ENCODE data around the gene KRT39.

Gene KRT39

GRCh38 chr17:40915199-40915661 lies 51.5 kb downstream of the KRT39 start:
- no peaks in the 10 kb centered on the region for H3K36me3 ChIP-seq (ENCODE audit: insufficient read depth, low read length)
- H3K4me1 ChIP-seq (ENCODE audit: insufficient read depth, low read length), result peaks cover 7% of the 10 kb centered on the region
- no peak overlapping the region for H3K4me3 ChIP-seq (ENCODE audit: low read depth in 1 of 2, low read length in 2 of 2)
- H3K9me3 ChIP-seq (ENCODE audit: low read length), result no peaks in the 10 kb centered on the region
- no peak overlapping the region for H3K27ac ChIP-seq (ENCODE audit: low read depth, low read length)
- H3K9ac ChIP-seq (ENCODE audit: low read length), result no peak overlapping the region
- no peaks in the 10 kb centered on the region for H3K27me3 ChIP-seq (ENCODE audit: control insufficient read depth in 1 of 2, insufficient read depth in 2 of 2, low read length in 2 of 2)

DNA sequence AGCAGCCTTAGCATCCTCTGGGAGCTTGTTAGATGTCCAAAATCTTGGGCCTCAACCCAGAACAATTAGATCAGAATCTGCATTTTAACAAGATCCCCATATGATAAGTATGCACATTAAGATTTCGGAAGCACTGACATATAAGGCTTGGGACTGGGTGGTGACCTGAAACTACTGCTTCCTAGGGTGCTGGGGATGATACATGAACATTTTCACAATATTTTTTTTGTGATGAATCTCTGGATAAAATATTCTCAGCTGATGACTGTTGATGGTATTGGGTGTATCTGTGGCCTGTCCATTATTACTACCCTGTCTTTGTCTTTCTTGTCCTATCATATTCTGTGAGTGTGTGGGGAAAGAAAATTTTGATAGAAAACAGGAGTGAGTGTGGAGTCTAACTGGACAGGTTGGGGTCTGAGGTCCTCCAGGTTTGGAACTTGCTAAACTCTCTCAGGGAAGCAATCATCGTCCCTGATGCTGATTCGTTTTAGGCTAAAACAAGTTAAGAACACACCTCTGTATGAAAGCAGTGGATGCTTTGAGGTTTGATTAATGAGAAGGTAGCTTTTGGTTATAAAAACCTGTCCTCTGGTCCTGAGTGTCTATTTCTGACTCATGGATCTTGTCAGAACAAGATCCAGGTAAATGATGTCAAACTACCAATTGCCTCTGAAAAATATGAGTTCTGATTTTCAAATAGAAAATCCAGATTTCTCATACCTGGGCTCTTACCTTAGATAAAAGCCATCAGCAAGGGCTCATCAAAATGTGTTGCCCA lies 52.5 kb downstream of the KRT39 start:
- no peak overlapping the region for H3K27ac ChIP-seq (ENCODE audit: low read depth, low read length)
- peaks cover 16% of the 10 kb centered on the region for H3K4me1 ChIP-seq (ENCODE audit: insufficient read depth, low read length)
- no peaks in the 10 kb centered on the region for H3K36me3 ChIP-seq (ENCODE audit: insufficient read depth, low read length)

DNA sequence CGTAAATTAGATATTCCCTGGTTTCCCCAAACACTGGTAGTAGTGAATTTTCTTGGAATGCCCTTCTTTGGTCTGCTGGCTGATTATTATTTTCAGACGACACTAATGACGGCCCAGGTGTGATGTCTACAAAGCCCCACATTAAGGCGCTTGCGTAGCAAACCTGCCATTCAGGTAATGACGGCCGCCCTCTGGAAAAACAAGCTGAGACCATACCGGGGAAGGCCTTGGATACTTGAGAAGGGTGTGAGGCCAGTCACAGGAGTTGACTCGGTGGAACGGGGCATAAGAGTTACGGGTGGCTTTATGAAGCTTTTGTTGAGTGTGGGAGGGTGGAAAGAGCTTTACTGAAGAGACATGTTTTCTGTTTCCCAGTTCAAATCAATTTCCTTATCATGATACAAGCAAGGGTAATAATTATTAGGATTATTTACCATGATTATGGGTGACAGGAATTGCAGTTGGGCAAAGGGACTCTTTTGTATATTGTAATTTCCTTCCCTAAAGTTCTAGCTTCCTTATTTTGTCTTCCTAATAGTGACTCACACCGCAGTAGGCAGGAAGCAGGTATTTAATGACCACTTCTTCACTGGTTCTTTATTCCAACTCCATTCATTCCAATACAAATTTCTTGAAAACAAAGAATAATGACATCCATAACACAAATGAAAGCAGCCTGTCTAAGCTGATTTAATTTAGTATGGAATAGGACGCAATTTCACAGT lies 54.1 kb downstream of the KRT39 start:
- H3K9ac ChIP-seq (ENCODE audit: low read length), result no peak overlapping the region
- no peak overlapping the region for H3K27ac ChIP-seq (ENCODE audit: low read depth, low read length)
- peaks cover 16% of the 10 kb centered on the region for H3K4me1 ChIP-seq (ENCODE audit: insufficient read depth, low read length)
- H3K9me3 ChIP-seq (ENCODE audit: low read length), result no peaks in the 10 kb centered on the region
- H3K36me3 ChIP-seq (ENCODE audit: insufficient read depth, low read length), result no peaks in the 10 kb centered on the region
- H3K4me3 ChIP-seq (ENCODE audit: low read depth in 1 of 2, low read length in 2 of 2), result no peak overlapping the region
- H3K27me3 ChIP-seq (ENCODE audit: control insufficient read depth in 1 of 2, insufficient read depth in 2 of 2, low read length in 2 of 2), result peaks cover 0 to 4% of the 10 kb centered on the region in 2 donors

More for the DNA sequence above, 52.5 kb downstream of the KRT39 start:
- Histone ChIP-seq H3K27me3 (ENCODE audit: control insufficient read depth in 1 of 2, insufficient read depth in 2 of 2, low read length in 2 of 2) (no peaks in the 10 kb centered on the region), H3K4me3 (ENCODE audit: low read depth in 1 of 2, low read length in 2 of 2) (no peak overlapping the region), H3K9me3 (ENCODE audit: low read length) (no peaks in the 10 kb centered on the region), H3K9ac (ENCODE audit: low read length) (no peak overlapping the region)

- H3K27ac ChIP-seq (ENCODE audit: low read depth, low read length), result no peak overlapping the region
- no peaks in the 10 kb centered on the region for H3K9me3 ChIP-seq (ENCODE audit: low read length)
- H3K27me3 ChIP-seq (ENCODE audit: control insufficient read depth in 1 of 2, insufficient read depth in 2 of 2, low read length in 2 of 2), result peaks cover 0 to 5% of the 10 kb centered on the region in 2 donors
- peaks cover 16% of the 10 kb centered on the region for H3K4me1 ChIP-seq (ENCODE audit: insufficient read depth, low read length)
- H3K4me3 ChIP-seq (ENCODE audit: low read depth in 1 of 2, low read length in 2 of 2), result no peak overlapping the region
- H3K36me3 ChIP-seq (ENCODE audit: insufficient read depth, low read length), result no peaks in the 10 kb centered on the region
- no peak overlapping the region for H3K9ac ChIP-seq (ENCODE audit: low read length)
Measured at GRCh38 chr17:40910441-40910841, 56.3 kb downstream of the KRT39 start.

DNA sequence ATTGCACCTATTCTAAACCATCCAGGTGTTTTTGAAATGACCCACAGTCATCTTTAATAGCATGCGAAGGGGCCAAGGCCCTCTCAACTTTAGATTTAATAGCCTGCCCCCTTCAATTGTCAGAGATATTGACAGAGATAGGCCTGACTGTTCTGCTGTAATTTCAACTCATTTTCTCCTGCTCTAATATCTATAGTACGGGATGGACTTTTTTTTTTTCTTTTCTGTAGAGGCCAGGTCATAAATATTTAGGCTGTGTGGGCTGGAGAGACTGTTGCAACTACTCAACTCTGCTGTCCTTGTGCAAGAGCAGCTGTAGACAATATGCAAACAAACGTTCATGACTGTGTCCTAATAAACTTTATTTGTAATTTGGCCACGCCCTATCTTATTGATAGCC lies 57.0 kb downstream of the KRT39 start:
- no peaks in the 10 kb centered on the region for H3K9me3 ChIP-seq (ENCODE audit: low read length)
- H3K4me1 ChIP-seq (ENCODE audit: insufficient read depth, low read length), result peaks cover 16% of the 10 kb centered on the region
- H3K27ac ChIP-seq (ENCODE audit: low read depth, low read length), result no peak overlapping the region
- H3K4me3 ChIP-seq (ENCODE audit: low read depth in 1 of 2, low read length in 2 of 2), result no peak overlapping the region
- H3K9ac ChIP-seq (ENCODE audit: low read length), result no peak overlapping the region
- H3K27me3 ChIP-seq (ENCODE audit: control insufficient read depth in 1 of 2, insufficient read depth in 2 of 2, low read length in 2 of 2), result peaks cover 0 to 5% of the 10 kb centered on the region in 2 donors
- no peaks in the 10 kb centered on the region for H3K36me3 ChIP-seq (ENCODE audit: insufficient read depth, low read length)

DNA sequence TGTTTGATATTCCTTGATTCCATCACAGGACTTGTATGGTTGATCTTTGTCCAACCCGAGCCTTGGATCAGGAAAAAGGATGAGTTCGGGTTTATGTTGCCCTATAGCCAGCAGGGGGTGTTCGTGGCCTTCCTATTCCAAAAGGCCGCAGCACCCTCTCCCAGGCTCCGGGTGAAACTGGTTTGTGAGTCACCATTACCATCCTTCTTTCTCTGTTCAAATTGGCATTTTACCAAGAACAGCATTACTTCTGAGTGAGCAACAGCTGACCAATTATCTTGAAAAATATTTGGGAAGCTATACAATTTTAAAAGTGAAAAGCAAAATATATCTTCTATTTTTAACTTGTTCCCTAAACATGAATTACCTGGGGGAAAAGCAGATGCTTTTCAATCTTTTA lies 57.4 kb downstream of the KRT39 start:
- Histone ChIP-seq H3K27me3 (ENCODE audit: control insufficient read depth in 1 of 2, insufficient read depth in 2 of 2, low read length in 2 of 2) (peaks cover 0 to 5% of the 10 kb centered on the region in 2 donors), H3K4me3 (ENCODE audit: low read depth in 1 of 2, low read length in 2 of 2) (no peak overlapping the region), H3K4me1 (ENCODE audit: insufficient read depth, low read length) (peaks cover 16% of the 10 kb centered on the region), H3K9me3 (ENCODE audit: low read length) (no peaks in the 10 kb centered on the region), H3K27ac (ENCODE audit: low read depth, low read length) (no peak overlapping the region), H3K36me3 (ENCODE audit: insufficient read depth, low read length) (no peaks in the 10 kb centered on the region), H3K9ac (ENCODE audit: low read length) (no peak overlapping the region)
